HepG2 (cell line): ENCODE data around the gene SCAMP3. TPM values are rescaled to one million over a fixed set of nuclear protein-coding genes. Genes with fewer than 3 reads are reported as not detected.

Experiments
- AFF4 ChIP-seq: sonication (generic); formaldehyde crosslinking; IDR thresholded peaks from 2 replicates; pipeline ENCODE4 v1.4.0; 2020; ENCODE audit warnings: missing genetic modification reagents
- DDIT3 ChIP-seq: sonication (generic); formaldehyde crosslinking; IDR thresholded peaks from 2 replicates; pipeline ENCODE4 v1.4.0; 2020; ENCODE audit warnings: mild to moderate bottlenecking, missing genetic modification reagents
- GPN1 ChIP-seq: sonication (generic); formaldehyde crosslinking; IDR thresholded peaks from 2 replicates; pipeline ENCODE4 v1.5.1; 2020; ENCODE audit warnings: missing genetic modification reagents, borderline replicate concordance
- LCORL ChIP-seq, 2 experiments: fragments of 450-650 bp in 1 of 2; sonication (generic) in 1 of 2; formaldehyde crosslinking in 1 of 2; IDR thresholded peaks; 2 replicates each; pipeline versions ENCODE4 v1.5.0 to v1.6.1; 2017 to 2020; ENCODE audit warnings: antibody characterized with exemption in 1 of 2, missing genetic modification reagents in 1 of 2
- MBNL3 ChIP-seq: fragments of 250-450 bp; sonication (Bioruptor Pico); conservative IDR thresholded peaks from 2 replicates; pipeline ENCODE4 v1.8.0; 2022; ENCODE audit warnings: mild to moderate bottlenecking, inconsistent platforms
- NFKBIZ ChIP-seq: IDR thresholded peaks from 2 replicates; pipeline ENCODE4 v1.6.1; 2018; ENCODE audit warnings: missing genetic modification reagents, missing compliant biosample characterization
- NR2F1 ChIP-seq, 2 experiments: fragments of 450-650 bp in 1 of 2; formaldehyde crosslinking in 1 of 2; IDR thresholded peaks; 2 replicates each; pipeline versions ENCODE4 v1.5.0 to v1.6.1; 2016 to 2020; ENCODE audit warnings: mild to moderate bottlenecking in 1 of 2, missing compliant biosample characterization in 1 of 2, missing genetic modification reagents in 1 of 2, moderate library complexity in 1 of 2
- PHF20 ChIP-seq: sonication (generic); formaldehyde crosslinking; IDR thresholded peaks from 2 replicates; pipeline ENCODE4 v1.5.0; 2020; ENCODE audit warnings: mild to moderate bottlenecking, missing genetic modification reagents
- PRPF4 ChIP-seq: fragments of 200-400 bp; formaldehyde crosslinking; IDR thresholded peaks from 2 replicates; pipeline ENCODE4 v1.6.1; 2016; ENCODE audit warnings: low read length, low read depth; ENCODE audit not compliant: poor library complexity, severe bottlenecking
- ZNF446 ChIP-seq: sonication (generic); formaldehyde crosslinking; IDR thresholded peaks from 2 replicates; pipeline ENCODE4 v1.5.0; 2020; ENCODE audit warnings: mild to moderate bottlenecking, missing genetic modification reagents
- ZNF746 ChIP-seq: sonication (generic); formaldehyde crosslinking; IDR thresholded peaks from 2 replicates; pipeline ENCODE4 v1.8.0; 2022; ENCODE audit warnings: mild to moderate bottlenecking, missing genetic modification reagents
- ZNF773 ChIP-seq: sonication (generic); formaldehyde crosslinking; IDR thresholded peaks from 2 replicates; pipeline ENCODE4 v1.4.0; 2020; ENCODE audit warnings: missing genetic modification reagents, borderline replicate concordance
- polyA plus RNA-seq, 8 experiments: library from polyadenylated mRNA; depleted of rRNA in 3 of 8; stranded (reverse) in 7 of 8; unstranded in 1 of 8; fragments of >200 nt; fragmentation: Illumina TruSeq in 4 of 8; extraction: Trizol in 4 of 8; gene quantifications; 2 replicates each; pipeline versions ENCODE4 v1.2.1 to v1.2.3, GENCODE V29; 2011 to 2016; ENCODE audit warnings: low read depth in 4 of 8, missing spikeins in 1 of 8, mixed read lengths in 1 of 8; ENCODE audit not compliant: insufficient read depth in 1 of 8
- total RNA-seq, 5 experiments: library from RNA; depleted of rRNA; stranded (reverse); fragments of >200 nt; fragmentation: Illumina TruSeq; extraction: Trizol; gene quantifications; 2 replicates each; pipeline ENCODE4 v1.2.3, GENCODE V29; 2016; ENCODE audit warnings: low read depth in 1 of 5
- TF ChIP-seq, protein P1 (sequence below): sonication (generic); formaldehyde crosslinking; IDR thresholded peaks from 2 replicates; pipeline ENCODE4 v1.5.0; 2020; ENCODE audit warnings: mild to moderate bottlenecking, missing genetic modification reagents, borderline replicate concordance
- TF ChIP-seq, protein P2 (sequence below): sonication (generic); formaldehyde crosslinking; conservative IDR thresholded peaks from 2 replicates; pipeline ENCODE4 v1.4.0; 2020; ENCODE audit warnings: missing genetic modification reagents

SCAMP3 gene
- total and polyA plus RNA-seq, 2 of the 13 experiments (the other 11 are each of a cell fraction or from before 2014, with no cell fraction given), result 46.8 to 83.3 TPM

DNA sequence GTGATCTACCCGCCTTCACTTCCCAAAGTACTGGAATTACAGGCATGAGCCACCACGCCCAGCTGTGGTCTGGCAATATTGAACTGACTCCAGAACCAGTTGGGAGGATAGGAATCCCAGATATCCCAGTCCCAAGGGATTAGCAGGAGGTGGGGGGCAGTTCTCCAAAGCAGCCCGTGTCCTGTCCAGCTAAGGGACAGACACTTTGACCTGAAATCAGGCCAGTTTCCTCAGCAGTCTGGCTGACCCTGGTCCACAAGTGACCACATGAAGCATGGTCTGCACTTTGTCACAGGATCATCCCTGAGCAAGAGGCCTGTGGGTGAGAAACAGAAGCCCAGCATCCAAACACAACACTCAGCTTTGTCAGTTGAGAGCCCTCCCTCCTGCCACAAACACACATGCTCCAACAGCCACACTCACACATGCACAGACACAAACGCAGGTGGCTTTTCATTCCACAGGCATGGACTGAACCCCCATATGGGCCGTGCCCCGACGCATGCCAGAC is 43.8 kb upstream of the SCAMP3 start (continued):
- TF ChIP-seq, protein P1, sequence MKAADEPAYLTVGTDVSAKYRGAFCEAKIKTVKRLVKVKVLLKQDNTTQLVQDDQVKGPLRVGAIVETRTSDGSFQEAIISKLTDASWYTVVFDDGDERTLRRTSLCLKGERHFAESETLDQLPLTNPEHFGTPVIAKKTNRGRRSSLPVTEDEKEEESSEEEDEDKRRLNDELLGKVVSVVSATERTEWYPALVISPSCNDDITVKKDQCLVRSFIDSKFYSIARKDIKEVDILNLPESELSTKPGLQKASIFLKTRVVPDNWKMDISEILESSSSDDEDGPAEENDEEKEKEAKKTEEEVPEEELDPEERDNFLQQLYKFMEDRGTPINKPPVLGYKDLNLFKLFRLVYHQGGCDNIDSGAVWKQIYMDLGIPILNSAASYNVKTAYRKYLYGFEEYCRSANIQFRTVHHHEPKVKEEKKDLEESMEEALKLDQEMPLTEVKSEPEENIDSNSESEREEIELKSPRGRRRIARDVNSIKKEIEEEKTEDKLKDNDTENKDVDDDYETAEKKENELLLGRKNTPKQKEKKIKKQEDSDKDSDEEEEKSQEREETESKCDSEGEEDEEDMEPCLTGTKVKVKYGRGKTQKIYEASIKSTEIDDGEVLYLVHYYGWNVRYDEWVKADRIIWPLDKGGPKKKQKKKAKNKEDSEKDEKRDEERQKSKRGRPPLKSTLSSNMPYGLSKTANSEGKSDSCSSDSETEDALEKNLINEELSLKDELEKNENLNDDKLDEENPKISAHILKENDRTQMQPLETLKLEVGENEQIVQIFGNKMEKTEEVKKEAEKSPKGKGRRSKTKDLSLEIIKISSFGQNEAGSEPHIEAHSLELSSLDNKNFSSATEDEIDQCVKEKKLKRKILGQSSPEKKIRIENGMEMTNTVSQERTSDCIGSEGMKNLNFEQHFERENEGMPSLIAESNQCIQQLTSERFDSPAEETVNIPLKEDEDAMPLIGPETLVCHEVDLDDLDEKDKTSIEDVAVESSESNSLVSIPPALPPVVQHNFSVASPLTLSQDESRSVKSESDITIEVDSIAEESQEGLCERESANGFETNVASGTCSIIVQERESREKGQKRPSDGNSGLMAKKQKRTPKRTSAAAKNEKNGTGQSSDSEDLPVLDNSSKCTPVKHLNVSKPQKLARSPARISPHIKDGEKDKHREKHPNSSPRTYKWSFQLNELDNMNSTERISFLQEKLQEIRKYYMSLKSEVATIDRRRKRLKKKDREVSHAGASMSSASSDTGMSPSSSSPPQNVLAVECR (CRISPR knock-in tag), result peak; percentile 21; the same call in 1 of the 2 replicates
- TF ChIP-seq ZNF746 (no peak), ZNF446 (CRISPR knock-in tag) (no peak), AFF4 (CRISPR knock-in tag) (no peak), GPN1 (CRISPR knock-in tag) (no peak), ZNF773 (CRISPR knock-in tag) (no peak), NFKBIZ (no peak), PHF20 (peak; percentile 37; the same call in 1 of the 2 replicates), LCORL (IDR thresholded peaks at IDR 0.05) (no peak), LCORL (CRISPR knock-in tag; IDR thresholded peaks at IDR 0.05) (peak; percentile 54; the same call in 1 of the 2 replicates), PRPF4 (no peak), MBNL3 (CRISPR knock-in tag) (no peak), DDIT3 (CRISPR knock-in tag) (no peak), NR2F1 (CRISPR knock-in tag; IDR thresholded peaks at IDR 0.05) (no peak)
- TF ChIP-seq, protein P2, sequence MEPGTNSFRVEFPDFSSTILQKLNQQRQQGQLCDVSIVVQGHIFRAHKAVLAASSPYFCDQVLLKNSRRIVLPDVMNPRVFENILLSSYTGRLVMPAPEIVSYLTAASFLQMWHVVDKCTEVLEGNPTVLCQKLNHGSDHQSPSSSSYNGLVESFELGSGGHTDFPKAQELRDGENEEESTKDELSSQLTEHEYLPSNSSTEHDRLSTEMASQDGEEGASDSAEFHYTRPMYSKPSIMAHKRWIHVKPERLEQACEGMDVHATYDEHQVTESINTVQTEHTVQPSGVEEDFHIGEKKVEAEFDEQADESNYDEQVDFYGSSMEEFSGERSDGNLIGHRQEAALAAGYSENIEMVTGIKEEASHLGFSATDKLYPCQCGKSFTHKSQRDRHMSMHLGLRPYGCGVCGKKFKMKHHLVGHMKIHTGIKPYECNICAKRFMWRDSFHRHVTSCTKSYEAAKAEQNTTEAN (CRISPR knock-in tag), result no peak
